BLaER1 (cell line): ENCODE measurements around the gene CAMK2D.

Experiments used
- H3K27ac ChIP-seq: shearing (Covaris generic); formaldehyde crosslinking; 2 replicates; pipeline ENCODE4 v1.8.1; 2022
- H3K27me3 ChIP-seq: shearing (Covaris generic); formaldehyde crosslinking; 2 replicates; pipeline ENCODE4 v1.8.1; 2022
- H3K36me3 ChIP-seq: shearing (Covaris generic); formaldehyde crosslinking; 2 replicates; pipeline ENCODE4 v1.8.1; 2022
- H3K4me1 ChIP-seq: shearing (Covaris generic); formaldehyde crosslinking; 2 replicates; pipeline ENCODE4 v1.8.1; 2022
- H3K4me2 ChIP-seq: shearing (Covaris generic); formaldehyde crosslinking; 2 replicates; pipeline ENCODE4 v1.8.1; 2022
- H3K4me3 ChIP-seq: shearing (Covaris generic); formaldehyde crosslinking; 2 replicates; pipeline ENCODE4 v1.8.1; 2022
- H3K9ac ChIP-seq: shearing (Covaris generic); formaldehyde crosslinking; 2 replicates; pipeline ENCODE4 v1.8.1; 2022
- H3K9me3 ChIP-seq: shearing (Covaris generic); formaldehyde crosslinking; 2 replicates; pipeline ENCODE4 v1.8.1; 2022
- H4K20me1 ChIP-seq: shearing (Covaris generic); formaldehyde crosslinking; 2 replicates; pipeline ENCODE4 v1.8.1; 2022
- Cebpa-rat ChIP-seq: shearing (Covaris generic); IDR thresholded peaks from 2 replicates; pipeline ENCODE4 v1.8.1; 2022

Gene CAMK2D

DNA sequence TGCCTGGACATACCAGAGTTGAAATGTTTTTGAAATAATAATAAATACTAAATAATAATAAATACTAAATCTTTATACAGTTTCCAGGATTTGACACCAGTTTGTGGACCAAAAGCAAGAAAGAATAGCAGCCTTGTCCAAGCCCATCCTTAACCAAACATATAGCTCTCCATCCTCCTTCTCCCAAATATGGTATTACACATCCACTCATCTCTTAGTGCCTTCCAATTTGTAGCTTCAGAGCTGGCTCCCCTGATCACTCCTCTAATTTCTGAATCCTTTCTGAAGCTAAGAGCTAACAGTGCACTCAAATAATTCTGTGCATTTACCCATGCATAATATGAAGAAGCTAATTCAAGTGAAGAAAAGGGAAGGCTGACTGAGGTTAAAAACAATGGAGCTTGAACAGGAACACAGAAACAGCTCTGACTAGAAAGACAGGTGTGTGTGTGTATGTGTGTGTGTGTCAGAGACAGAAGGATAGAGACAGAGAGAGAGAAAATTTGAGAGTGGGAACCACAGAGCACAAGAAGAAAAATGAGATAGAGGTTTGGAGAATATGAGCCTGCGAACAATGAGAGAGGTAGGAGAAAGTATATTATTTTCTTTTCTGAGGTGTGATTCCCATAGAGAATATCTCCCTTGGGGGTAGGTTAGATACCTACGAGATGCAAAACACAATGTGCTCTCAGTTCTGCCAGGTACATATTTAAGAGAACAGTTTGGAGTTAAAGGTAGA, 123.5 kb downstream of the CAMK2D start:
- Histone ChIP-seq H4K20me1 (peaks cover 39% of the 10 kb centered on the region), H3K27me3 (no peaks in the 10 kb centered on the region), H3K36me3 (no peaks in the 10 kb centered on the region; the same call in 1 of the 2 replicates), H3K27ac (peak overlapping the region; percentile 51), H3K4me3 (no peak overlapping the region), H3K4me1 (peaks cover 99% of the 10 kb centered on the region), H3K9me3 (no peaks in the 10 kb centered on the region), H3K9ac (no peak overlapping the region), H3K4me2 (peak overlapping the region; percentile 84)
- TF ChIP-seq Cebpa-rat = no peak

DNA sequence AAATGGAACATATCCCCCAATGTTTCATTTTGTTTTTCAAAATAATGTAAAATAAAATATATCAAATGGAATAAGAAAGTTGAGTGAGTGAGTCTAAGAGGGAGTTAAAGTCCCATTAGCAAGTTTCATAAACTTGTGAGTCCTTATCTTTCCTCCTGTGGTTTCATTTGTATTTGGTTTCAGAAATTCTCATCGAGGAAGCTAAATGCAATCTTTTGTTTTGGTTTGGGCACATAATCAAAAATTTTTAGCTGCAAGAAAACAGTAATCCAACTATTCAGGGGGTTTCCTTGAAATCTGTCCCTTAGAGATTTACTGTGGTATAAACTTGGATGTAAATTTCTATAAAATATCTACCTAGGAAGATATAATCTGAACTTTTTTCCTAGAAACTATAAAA, 124.2 kb downstream of the CAMK2D start:
- H3K4me3 ChIP-seq = peak overlapping the region; percentile 33; the same call in 1 of the 2 replicates
- H4K20me1 ChIP-seq = peaks cover 39% of the 10 kb centered on the region
- peaks cover 94% of the 10 kb centered on the region for H3K4me1 ChIP-seq
- no peaks in the 10 kb centered on the region; the same call in 1 of the 2 replicates for H3K36me3 ChIP-seq
- H3K4me2 ChIP-seq = peak overlapping the region; percentile 84
- peak overlapping the region; percentile 51 for H3K27ac ChIP-seq
- TF ChIP-seq Cebpa-rat = no peak
- H3K27me3 ChIP-seq = no peaks in the 10 kb centered on the region
- H3K9me3 ChIP-seq = no peaks in the 10 kb centered on the region
- H3K9ac ChIP-seq = no peak overlapping the region

DNA sequence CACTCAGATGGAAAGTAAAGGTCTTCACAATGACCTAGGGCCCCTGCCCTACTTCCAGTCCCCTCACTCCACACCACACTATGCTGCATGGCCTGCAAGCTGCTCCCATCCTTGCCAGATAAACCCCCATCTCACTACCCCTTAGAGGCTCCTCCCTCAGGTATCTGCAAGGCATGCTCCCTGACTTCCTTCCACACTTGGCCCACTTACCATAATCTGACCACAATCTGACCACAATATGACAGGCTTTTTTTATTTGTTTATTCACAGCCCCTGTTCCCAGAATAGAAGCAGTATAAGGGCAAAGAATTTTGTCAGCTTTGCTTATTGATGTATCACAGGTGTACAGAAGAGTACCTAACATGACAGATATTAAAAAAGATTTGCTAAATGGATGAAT, 124.7 kb downstream of the CAMK2D start:
- no peaks in the 10 kb centered on the region; the same call in 1 of the 2 replicates for H3K36me3 ChIP-seq
- H4K20me1 ChIP-seq = peaks cover 39% of the 10 kb centered on the region
- H3K27me3 ChIP-seq = no peaks in the 10 kb centered on the region
- TF ChIP-seq Cebpa-rat = no peak
- no peaks in the 10 kb centered on the region for H3K9me3 ChIP-seq
- peak overlapping the region; percentile 84 for H3K4me2 ChIP-seq
- H3K4me1 ChIP-seq = peaks cover 94% of the 10 kb centered on the region
- peak overlapping the region; percentile 46; the same call in 1 of the 2 replicates for H3K9ac ChIP-seq
- H3K27ac ChIP-seq = peak overlapping the region; percentile 51
- peak overlapping the region; percentile 33; the same call in 1 of the 2 replicates for H3K4me3 ChIP-seq

DNA sequence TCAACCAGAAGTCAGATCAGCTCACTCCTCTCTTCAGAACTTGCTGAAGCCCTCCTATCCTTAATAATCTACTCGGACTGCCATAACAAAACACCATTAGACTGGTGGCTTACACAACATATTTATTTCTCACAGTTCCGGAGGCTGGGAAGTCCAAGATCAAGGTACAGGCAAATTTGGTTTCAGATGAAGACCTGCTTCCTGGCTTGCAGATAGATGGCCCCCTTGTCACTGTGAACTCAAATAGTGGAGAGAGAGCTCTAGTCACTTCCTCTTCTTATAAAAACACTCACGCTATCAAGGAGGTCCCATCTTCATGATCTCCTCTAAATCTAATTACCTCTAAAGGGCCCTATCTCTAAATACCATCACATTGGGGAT, 125.1 kb downstream of the CAMK2D start:
- Histone ChIP-seq H3K9ac (peak overlapping the region; percentile 46; the same call in 1 of the 2 replicates), H3K27ac (peak overlapping the region; percentile 49), H3K4me2 (peak overlapping the region; percentile 84), H3K4me3 (peak overlapping the region; percentile 33; the same call in 1 of the 2 replicates), H3K9me3 (no peaks in the 10 kb centered on the region), H3K27me3 (no peaks in the 10 kb centered on the region), H3K36me3 (peaks cover 4% of the 10 kb centered on the region; the same call in 1 of the 2 replicates), H3K4me1 (peaks cover 92% of the 10 kb centered on the region), H4K20me1 (peaks cover 36% of the 10 kb centered on the region)
- no peak for TF ChIP-seq Cebpa-rat

DNA sequence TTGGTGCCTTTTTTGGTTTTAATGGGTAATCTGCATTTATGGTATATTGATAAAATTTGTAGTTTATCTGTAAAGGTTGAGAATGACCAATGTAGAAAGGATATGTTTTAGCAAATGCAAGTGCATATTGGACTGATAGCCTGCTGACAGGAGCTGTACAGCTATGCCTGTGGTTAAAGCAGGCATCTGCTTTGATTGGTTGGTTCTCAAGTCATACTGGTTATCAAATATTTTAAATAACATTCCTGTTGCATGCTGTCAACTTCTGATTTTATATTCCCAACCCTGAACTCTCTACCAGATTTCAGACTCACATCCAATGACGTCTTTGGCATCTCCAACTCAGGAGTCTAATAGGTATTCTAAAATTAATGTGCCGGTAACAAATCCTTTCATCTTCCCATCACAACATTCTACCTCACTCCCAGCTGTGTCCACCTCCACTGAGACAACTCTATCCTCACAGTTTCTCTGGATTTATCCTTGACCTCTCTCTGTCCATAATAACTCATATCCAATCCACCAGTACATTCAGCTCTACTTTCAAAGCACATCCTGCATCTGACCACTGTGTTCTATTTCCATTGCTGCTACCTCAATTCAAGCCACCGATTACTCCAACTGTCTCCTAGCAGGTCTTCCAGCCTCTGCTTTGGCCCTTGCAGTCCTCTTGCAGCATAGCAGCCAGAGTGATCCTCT, 125.7 kb downstream of the CAMK2D start:
- Histone ChIP-seq H3K27me3 (no peaks in the 10 kb centered on the region), H3K4me3 (0 out of 2 replicates have a peak overlapping the region, but pooled peaks have one; percentile 33), H3K27ac (peak overlapping the region; percentile 49), H3K9me3 (no peaks in the 10 kb centered on the region), H3K36me3 (peaks cover 6% of the 10 kb centered on the region; the same call in 1 of the 2 replicates), H3K9ac (no peak overlapping the region), H3K4me1 (peaks cover 92% of the 10 kb centered on the region), H4K20me1 (peaks cover 34% of the 10 kb centered on the region), H3K4me2 (peak overlapping the region; percentile 84)
- no peak for TF ChIP-seq Cebpa-rat

DNA sequence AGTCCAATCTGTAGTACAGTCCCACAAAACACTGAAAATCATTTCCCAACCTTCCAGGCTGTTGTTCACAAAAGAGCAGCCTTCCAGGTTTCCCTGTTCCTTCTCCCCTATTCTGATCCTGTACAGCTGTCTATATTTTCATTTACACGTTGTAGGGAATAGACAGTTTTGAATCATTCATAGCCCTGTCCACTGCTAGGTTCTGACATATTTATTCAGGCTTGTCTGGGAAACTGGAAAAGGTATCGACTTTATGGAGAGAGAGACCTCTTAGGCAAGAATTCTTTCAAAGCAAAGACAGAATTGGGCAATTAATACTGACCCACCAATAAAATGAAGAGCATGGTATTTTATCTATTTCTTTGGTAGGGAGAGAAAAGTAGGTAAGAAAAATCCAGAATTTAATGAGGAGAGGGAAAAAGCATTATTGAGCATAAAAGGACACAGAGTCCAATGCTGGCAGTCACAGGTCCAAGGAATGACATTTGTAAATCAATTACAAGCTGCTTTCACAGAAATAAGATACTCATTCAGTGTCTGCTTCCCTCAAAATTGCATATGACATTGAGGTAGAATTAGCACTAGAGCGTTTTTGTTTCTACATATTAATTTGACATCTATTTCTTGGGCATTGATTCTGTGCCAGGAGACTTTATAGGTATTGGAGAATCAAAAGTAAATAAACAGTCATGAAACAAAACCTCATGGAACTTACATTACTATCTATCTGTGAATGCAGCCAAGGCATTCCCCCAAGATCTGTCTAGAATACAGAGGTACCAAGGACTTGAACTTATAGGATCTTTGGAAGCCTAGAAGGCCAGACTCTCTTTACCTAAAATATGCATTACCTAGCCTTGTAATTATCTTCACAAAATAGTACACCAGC, 127.2 kb downstream of the CAMK2D start:
- H3K4me3 ChIP-seq = no peak overlapping the region
- H3K27me3 ChIP-seq = no peaks in the 10 kb centered on the region
- TF ChIP-seq Cebpa-rat = no peak
- peak overlapping the region; percentile 6; the same call in 1 of the 2 replicates for H3K4me2 ChIP-seq
- no peaks in the 10 kb centered on the region for H3K9me3 ChIP-seq
- peaks cover 91% of the 10 kb centered on the region for H3K4me1 ChIP-seq
- H4K20me1 ChIP-seq = peaks cover 25% of the 10 kb centered on the region
- 0 out of 2 replicates have a peak overlapping the region, but pooled peaks have one; percentile 7 for H3K27ac ChIP-seq
- peaks cover 6% of the 10 kb centered on the region; the same call in 1 of the 2 replicates for H3K36me3 ChIP-seq
- no peak overlapping the region for H3K9ac ChIP-seq

DNA sequence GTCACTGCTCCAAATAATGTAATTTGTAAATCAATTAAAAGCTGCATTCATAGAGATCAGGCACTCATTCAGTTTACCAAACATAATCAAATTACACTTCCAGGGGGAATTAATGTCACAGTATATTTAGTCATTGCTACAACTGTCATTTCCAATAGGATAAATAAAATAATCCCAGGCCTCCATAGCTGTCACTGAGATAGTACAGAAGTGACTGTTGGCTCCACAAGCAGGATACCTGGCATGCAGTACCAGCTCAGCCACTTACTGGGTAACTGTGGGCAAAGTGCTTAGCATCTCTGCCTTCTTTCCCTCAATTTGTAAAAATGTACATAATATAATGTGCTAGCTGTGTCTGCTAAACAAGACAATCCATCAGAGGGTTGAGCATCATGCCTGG, 128.1 kb downstream of the CAMK2D start:
- no peak overlapping the region; the same call in 1 of the 2 replicates for H3K27ac ChIP-seq
- no peaks in the 10 kb centered on the region for H3K9me3 ChIP-seq
- H3K4me3 ChIP-seq = no peak overlapping the region
- H3K9ac ChIP-seq = no peak overlapping the region
- H3K36me3 ChIP-seq = peaks cover 6% of the 10 kb centered on the region; the same call in 1 of the 2 replicates
- peaks cover 90% of the 10 kb centered on the region for H3K4me1 ChIP-seq
- TF ChIP-seq Cebpa-rat = no peak
- no peaks in the 10 kb centered on the region for H3K27me3 ChIP-seq
- H4K20me1 ChIP-seq = peaks cover 19% of the 10 kb centered on the region
- H3K4me2 ChIP-seq = no peak overlapping the region

DNA sequence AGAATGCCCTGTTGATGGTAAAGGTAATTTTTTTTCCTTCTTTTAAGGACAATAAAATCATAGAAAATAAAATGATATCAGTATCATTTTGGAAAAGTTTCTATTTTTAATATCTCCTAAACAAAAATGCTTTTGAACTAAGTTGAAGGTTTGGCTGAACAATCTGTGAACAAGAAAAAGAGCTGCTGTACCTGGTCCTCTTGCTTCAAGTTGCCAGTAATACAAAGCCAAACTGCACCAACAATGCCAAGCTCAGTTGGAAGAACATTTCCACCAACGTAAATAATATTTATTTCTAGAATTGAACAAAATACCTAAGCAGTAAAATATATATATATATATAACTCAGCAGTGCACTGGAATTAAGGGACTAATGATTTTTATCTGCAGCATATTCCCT, 132.8 kb downstream of the CAMK2D start:
- H3K9me3 ChIP-seq = no peaks in the 10 kb centered on the region
- no peaks in the 10 kb centered on the region for H4K20me1 ChIP-seq
- peaks cover 85% of the 10 kb centered on the region for H3K4me1 ChIP-seq
- peaks cover 18% of the 10 kb centered on the region for H3K36me3 ChIP-seq
- no peak overlapping the region for H3K4me3 ChIP-seq
- H3K27me3 ChIP-seq = no peaks in the 10 kb centered on the region
- TF ChIP-seq Cebpa-rat = no peak
- no peak overlapping the region for H3K9ac ChIP-seq
- H3K27ac ChIP-seq = peak overlapping the region; percentile 63
- H3K4me2 ChIP-seq = peak overlapping the region; percentile 50

DNA sequence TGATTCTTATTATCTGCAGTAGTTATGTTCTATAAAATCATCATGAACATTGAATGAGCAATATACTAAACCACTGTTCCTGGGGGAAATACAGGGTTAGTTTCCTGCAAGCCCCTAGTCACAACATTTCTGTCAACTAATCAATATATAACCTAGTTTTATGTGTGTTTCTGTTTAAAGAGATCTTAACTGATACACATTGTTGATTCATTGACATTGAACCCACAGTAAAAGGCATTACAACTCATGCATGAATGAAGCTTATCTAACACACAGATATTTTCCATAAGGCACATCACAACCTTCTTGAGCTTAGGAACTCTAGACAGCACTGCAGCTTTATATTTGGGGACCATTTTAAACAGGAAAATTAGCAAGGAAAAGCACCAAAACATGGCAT, 134.2 kb downstream of the CAMK2D start:
- H3K4me3 ChIP-seq = no peak overlapping the region
- TF ChIP-seq Cebpa-rat = no peak
- peak overlapping the region; percentile 63 for H3K27ac ChIP-seq
- H3K4me2 ChIP-seq = peak overlapping the region; percentile 50
- peaks cover 29% of the 10 kb centered on the region for H3K36me3 ChIP-seq
- H3K9ac ChIP-seq = no peak overlapping the region
- H3K9me3 ChIP-seq = no peaks in the 10 kb centered on the region
- no peaks in the 10 kb centered on the region for H3K27me3 ChIP-seq
- H4K20me1 ChIP-seq = no peaks in the 10 kb centered on the region
- peaks cover 84% of the 10 kb centered on the region for H3K4me1 ChIP-seq
